DMS153 treated with DMSO at 0.1 percent for 48 hours (cell line): ENCODE measurements around the gene NPFF.
A peak's percentile ranks its signal among the peaks of the same experiment; 100 is the strongest.

Experiments
- DNase-seq: peaks from one replicate; lab custom pipeline; 2025; ENCODE audit not compliant: unreplicated experiment; lab: John Stamatoyannopoulos, UW

Gene NPFF

DNA sequence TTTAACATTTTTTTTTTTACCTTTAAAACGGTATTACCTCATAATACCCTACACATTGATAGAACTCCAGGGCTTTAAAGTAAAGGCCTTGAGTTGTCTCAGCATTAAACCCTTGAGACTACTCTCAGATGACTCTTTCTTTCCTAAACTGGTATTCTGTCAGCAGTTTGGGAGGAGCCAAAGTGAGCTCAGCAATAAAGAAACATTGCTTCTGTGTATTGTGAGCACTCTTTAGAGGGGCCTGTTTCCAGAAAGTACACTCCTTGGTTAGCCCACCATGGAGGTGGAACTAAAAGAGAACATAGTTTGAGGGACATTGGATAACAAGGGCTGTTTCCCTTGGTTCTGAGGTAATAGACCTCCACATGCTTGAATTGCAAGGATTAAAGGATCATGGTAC is 28.4 kb downstream of the NPFF start:
- no peak for DNase-seq

DNA sequence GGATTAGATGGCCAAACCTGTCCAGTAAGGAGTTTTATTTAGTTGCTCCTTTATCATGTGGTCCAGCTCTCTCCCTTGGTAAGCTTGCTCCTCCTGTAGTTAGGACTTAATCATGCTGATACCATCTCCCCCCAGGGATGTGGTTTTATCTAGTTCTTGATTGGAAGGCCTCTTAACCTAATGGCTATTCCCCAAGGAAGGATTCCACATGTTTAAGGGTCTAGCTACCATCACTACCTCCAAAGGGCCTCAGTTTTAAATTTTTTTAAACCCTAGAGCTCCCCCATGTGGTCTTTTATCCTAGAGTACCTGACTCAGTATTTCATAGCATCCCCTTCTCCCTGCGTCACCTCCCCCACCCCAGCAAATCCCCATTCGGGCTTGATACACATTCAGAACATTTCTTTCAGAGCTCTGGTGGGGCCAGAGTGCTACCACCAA is 30.5 kb downstream of the NPFF start:
- peak; percentile 4 for DNase-seq

DNA sequence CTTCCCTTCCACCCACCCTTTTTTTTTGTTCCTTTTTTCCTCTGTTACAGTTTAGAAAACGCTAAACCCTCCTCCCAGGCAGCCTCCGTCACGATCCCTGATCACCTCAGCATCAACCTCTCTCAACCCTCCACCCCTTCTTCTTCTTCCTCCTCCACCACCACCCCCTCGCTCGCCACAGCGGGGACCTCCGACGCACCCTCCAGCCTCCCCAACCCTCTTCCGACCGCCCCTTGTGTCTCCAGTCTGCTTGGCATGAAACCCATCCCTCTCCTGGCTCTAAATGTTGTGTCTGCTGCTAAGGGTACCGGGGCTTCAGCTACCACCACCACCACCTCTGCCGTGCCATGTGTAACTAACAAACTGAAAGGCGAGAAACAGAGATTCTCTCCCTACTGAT is 32.5 kb downstream of the NPFF start:
- no peak for DNase-seq

DNA sequence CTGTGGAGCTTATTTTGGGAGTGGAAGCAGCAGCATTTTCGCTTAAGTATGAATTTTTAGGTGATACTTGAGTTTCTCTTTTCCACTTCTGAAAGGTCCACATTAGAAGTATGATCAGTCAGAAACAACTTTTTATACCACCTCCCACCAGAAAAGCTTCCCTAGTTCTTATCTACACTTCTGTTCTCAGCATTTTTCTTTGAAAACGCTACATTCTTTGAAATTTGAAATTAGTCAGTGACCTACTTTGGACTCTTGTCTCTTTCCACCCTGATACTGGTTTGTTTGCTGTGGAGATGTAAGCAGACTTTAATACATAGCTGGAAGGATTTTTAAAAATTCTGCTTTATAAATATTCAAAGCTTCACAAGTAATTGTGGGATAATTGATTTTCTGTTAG is 33.2 kb downstream of the NPFF start:
- no peak for DNase-seq

DNA sequence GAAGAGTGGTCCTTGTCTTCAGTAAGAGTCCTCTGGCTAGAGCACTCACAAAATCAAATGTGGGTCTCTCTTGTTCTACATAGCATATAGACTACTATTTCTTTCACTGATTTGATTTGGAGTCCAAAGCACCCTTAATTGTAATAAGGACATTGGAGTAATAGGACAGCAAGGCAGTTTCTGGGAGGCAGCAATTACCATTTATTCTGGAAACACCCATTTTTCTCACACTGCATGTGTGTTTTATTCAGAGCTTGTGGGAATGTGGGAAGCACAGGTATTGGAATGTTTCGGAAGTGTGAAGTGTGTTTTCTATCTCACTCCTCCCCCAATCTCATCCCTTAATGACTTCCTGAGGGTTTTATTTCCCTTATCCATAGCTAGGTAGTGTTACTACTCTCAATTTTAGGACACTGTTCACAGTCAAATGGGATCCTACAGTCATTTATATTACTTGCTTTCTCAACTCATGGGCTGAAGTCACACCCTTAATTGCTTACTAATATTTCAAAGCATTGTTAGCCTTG is 35.2 kb downstream of the NPFF start:
- no peak for DNase-seq

DNA sequence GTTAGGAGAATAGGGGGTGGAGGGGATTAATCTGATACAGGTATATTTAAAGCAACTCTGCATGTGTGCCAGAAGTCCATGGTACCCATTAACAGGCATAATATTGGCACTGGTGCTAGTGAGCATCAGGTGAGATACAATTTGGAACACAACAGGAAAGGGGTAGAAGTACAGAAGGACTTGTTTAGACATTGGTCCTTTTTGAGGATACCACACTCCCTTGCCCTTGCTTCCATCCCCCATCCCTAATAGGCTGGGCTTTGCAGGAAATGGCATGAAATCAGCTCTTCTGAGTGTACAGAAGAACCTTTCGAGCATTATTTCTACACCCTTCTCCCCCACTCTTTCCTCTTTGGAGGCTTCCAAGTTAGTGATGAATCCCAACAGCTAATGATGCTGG is 39.0 kb downstream of the NPFF start:
- DNase-seq: no peak

DNA sequence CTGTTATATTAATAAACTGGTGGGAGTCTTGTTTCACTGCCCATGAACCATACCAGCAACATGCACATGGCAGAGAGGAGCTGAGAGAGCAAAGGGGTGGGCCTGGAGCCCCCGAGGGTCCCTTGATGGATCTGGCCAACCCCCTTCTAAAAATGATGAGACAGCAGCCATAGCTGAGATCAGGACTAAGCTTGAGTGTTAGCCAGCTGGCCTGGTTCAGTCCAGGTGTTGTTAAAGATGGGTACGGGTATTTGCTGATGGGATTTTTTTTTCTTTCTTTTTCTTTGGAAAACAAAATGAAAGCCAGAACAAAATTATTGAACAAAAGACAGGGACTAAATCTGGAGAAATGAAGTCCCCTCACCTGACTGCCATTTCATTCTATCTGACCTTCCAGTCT is 39.4 kb downstream of the NPFF start:
- no peak for DNase-seq

DNA sequence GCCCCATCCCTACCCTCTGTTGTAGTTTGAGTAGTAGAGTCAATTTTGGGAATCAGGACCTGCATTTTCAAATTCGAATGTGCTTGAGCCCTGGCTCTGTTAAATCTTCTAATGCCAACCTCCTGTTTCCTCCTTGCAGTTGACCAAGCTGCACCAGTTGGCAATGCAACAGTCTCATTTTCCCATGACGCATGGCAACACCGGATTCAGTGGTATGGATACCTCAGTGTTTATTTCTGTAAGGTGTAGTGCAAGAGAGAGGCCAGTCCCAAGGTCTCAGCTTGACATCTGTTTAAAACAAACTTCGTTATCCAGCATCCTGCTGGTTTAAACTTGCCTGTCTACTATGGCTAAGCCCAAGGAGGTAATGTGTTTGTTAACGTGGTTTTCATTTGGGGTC is 40.2 kb downstream of the NPFF start:
- DNase-seq: no peak

DNA sequence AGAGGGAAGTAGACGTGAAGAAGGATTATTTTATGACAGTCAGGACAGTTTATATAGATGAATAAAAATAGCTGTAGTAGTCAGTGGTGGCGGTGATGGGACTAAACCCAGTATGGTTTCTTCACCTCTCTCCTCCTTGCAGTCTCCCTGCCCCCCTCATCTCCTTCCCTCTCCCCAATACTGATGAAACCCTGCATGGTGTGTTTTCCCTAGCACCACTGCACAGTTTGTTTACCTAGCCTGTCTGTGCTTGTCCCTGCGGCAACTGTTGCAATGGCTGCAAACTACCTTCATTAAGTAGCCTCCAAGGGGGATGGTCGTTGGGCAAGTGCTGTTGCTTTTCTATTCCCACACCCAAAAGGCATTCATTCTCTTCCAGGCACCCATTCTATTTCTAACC is 40.6 kb downstream of the NPFF start:
- no peak for DNase-seq

DNA sequence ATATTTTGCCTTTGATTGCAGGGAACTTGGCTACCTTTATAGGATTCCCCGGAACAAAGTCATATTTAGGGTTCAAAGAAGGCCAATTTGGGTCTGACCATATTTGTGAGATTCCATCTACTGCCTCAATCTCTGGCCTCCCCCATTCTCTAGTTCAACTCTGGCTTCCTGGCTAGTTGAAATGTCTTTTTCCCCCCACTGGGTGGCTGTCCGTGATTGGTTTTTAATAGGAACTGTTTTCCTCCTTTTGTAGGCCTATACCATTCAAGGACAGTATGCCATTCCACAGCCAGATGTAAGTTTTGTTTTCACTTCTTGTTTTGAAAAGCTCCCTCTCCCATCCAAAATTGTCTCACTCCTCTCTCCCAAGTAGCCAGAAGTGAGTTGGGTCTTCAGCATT is 41.6 kb downstream of the NPFF start:
- no peak for DNase-seq

DNA sequence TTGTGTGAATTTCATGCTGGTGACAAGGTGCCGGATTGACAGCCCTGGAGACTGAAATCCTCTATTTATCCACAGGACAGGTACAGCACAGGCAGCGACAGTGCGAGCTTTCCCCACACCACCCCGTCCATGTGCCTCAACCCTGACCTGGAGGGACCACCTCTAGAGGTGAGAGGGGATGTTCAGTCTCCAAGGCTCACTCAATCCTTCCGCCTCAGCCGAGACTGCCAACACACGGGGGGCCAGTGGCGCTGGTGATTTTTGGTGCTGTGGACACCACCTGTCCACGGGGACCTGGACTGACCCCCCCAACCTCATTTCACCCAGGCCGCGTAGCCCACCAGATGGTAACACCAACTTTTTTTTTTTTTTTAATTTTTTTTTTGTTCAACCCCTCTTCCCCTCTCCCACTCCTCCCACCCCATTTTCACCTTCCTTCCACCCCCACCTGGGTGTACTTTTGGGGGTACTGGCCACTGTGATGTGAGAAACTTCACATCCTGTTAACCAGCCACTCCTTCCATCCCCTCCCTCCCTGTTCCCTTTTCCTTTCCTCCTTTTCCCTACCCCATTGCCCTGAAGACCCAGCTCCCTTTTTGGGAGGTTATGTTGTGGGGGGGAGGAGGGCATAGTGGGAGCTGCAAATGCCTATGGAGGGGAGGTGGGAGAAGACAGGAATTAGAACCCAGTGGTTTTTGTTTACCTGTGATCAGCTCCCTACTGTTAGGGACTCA is 42.4 kb downstream of the NPFF start:
- no peak for DNase-seq

DNA sequence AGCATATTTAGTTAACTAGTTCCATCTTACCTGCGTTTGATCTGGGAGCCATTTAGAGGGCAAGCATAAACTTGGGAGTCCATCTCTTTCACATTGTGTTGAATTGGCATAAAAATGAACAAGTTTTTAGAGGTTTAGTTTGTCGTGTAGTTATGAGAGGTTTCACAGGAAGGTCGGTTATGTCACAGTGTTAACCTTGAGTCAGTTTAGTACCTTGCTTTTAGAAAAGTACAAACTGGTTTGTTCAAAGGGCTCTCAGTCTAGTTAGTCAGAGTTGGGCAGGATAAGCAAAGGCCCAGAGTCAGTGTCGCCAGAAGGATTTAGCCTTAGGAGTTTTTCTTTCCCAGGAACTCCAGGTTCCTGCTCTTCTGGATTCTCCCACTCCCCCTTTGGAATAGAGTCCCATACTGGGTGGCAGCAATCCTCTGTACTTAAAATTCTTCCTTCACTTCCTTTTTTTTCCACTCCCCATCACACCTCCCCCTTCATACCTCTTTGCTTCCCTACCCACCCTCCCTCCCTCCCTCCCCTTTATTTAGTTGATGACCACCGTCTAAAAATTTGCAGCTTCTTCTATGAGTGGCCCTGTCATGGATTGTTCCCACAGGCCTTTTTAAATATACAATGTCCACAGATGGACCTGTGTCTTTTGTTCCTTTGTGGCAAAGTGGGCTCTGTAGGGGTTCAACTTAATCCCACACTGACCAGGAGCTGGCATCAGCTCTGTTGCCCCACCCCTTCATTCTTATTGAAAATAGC is 43.3 kb downstream of the NPFF start:
- no peak for DNase-seq

DNA sequence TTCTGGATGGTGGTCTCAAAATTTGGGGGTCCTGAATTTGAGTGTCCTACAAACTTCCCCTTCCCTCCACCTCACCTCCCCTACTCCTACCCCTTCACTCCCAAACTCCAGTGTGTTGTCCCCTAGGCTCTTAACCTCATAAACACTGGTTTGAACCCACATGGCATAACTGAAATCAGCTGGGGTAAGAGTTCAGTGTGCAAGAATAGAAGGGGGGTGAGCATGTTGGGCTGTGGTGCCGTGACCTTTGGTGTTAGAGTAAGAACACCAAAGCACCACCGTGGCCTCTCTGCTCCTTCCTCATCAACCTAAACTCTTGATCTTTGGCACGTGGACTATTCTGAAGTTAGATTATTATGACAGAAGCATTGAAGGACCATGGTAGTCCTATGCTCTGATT is 44.3 kb downstream of the NPFF start:
- no peak for DNase-seq

DNA sequence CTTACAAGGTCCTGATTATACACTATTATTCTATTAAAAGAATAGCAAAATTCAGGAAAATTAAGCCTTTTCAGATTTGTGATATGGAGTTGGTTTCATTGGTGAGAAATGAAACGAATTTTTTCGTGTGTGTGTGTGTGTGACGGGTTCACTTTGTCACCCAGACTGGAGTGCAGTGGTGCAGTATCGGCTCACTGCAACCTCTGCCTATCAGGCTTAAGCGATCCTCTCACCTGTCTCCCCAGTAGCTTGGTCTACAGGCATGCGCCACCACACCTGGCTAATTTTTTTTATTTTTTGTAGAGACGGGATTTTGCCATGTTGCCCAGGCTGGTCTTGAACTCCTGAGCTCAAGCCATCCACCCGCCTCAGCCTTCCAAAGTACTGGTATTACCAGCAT is 45.7 kb downstream of the NPFF start:
- DNase-seq: no peak

DNA sequence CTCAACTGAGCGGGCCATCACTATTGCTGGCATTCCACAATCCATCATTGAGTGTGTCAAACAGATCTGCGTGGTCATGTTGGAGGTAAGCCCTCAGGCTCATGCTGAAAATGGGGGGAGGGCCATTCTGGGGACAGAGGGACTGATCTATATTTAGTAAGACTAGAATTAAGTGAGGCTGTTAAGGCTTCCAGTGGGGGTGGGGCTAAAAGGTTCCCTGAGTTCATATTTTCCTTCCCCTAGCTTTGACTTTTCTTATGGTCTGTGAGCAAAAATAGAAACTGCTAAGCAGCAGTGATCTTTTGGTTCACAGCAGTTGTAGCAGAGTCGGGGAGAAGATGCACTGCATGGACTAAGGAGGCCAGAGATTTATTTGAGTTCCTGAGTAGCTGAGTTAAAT is 46.2 kb downstream of the NPFF start:
- DNase-seq: no peak

DNA sequence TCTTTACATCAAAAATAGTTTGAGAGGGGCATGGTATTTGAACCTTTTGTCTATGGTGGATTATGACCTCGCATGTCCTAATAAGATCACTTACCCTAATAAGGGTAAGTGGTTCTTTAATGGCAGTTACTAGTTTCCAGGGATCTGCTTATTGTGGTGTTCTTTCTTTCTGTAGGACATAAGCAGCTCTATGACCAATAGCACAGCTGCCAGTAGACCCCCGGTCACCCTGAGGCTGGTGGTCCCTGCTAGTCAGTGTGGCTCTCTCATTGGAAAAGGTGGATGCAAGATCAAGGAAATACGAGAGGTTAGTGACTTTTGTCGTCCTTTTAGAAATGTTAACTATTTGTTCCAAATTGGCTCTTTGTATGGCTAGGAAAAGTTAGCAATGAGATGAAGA is 48.2 kb downstream of the NPFF start:
- no peak for DNase-seq
